NCI-H82 treated with DMSO at 0.1 percent for 48 hours (cell line): ENCODE data around the gene PRKN.
"Not testable (repeated sequence)": the region's sequence is repeated elsewhere in the genome, so short reads cannot be mapped to it uniquely, and the experiment has no call there.

Experiments used
- DNase-seq: peaks from one replicate; lab custom pipeline; 2025; ENCODE audit not compliant: unreplicated experiment; lab: John Stamatoyannopoulos, UW

The PRKN gene

DNA sequence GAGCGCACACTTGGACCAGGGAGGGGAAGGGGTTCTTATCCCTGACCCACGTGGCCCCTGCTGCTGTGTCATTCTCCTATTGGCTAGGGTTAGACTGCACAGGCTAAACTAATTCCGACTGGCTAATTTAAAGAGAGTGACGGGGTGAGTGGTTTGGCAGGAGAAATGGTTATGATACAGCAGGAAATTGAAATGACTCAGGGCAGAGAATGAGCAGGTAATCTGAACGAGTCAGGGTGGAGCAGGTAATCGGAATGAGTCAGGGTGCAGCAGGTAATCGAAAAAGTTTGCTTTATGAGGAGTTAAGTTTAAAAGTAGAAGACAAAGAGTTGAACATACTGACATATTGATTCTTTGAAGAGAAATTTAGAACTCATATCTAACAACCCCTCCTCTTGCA lies 1417.8 kb downstream of the PRKN start:
- DNase-seq = not testable (repeated sequence)

DNA sequence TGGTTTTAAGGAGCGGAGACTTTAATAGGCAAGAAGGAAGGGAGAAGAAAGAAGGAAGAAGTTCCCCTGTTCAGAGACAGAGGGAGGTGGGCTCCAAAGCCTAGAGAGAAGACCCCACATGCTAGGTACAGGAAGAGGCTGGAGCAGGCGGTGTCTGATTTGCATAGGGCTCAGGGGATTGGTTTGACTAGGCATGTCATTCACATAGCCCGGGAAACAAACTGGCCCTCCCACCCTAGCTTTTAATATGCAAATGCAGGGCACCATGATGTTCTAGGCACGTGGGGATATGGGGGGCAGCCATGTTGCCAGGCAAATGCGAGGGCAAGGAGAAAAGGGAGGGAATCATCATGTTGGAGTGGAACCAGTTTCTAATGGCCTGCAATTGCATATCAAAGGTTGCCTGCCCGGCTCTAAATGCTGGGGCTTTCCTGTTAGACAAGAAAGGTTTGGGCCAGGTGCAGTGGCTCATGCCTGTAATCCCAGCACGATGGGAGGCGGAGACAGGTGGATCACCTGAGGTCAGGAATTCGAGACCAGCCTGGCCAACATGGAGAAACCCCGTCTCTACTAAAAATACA lies 1419.4 kb downstream of the PRKN start:
- DNase-seq = no peak

DNA sequence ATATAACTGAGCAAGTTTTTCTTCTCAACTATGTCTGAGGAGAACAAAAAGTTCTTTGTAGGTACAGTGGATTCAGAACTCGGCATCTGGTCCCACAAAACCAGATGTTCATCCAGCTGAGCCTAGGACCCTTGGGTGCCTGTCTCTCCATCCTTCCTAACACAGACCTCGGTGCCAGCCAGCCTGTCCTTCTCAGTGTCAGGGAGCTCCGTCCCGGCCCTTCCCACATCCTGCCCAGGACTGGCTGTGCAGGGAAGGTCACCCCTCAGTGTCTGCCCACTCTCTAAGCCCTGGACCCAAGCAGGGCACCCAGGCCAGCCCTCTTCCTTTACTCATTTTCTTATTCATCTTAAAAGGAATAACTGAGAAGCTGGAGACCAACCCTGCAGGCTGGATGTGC lies 1421.7 kb downstream of the PRKN start:
- no peak for DNase-seq

DNA sequence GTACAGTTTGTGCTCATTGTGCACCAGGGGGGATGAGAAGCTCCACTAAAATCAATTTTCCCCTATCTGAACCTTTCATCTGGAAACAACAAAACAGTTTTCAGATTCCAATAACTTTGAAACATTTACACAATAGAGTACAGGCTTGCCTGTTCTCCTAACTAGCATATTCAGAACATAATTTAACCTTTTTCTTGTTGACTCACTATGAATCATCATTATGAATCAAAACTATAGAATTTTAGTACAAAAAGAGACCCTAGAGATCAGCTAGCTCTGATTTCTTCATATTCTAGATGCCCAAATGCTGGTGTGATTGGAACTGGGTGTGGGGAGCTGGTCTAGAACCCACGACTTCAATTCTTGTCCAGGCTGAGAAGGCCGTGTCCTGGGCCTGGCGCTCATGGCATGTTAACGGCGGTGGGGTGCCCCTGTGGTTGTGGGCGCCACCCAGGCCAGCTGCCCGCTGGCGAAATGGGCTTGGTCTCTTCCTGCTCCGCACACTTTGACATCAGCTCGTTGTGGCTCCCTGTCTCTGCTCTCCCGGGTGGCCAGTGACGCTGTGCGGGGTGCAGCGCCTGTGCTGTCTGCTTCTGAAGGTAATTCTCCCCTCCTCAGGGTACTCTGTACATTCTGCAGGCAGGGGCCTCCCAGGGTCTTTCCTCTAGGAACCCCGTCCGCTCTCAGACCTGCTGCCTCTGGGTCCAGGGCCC lies 1423.8 kb downstream of the PRKN start:
- no peak for DNase-seq

DNA sequence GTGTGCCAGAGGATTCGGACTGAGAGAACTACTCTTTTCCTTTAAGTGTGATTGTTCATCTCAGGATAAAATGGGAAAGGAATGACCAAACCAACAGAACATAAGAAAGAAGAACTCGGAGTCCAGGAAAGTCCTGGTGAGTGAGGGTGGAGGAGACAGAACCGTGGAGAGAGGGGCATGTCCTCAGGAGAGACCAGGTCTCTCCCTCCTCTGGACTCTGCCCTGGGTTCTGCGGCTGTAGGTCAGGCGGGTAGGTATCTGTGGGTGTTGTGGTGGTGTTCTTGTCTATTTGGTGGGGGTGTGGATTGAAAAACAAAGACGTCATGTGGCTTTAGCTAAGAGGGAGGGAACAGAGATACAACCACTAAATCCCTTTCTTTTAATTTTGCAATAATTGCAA lies 1424.6 kb downstream of the PRKN start:
- DNase-seq = no peak

DNA sequence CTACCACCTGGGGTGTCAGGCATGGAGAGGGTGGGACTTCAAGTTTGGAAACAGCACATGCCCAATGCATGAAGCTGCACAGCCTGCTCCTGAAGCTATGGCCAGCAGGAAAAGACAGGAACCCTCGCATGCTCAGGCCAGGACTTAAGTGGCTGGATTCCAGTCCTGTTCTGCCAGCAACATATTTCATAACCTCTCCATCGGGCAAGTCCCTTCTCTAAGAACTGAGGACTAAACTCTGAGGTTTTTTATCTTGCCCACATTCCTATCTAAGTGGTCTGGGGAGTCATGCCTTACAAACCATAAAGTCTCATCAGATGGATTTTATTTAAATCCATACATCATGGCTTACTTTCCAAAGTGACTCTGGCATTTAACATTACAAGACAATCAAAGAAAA lies 1426.2 kb downstream of the PRKN start:
- no peak for DNase-seq

DNA sequence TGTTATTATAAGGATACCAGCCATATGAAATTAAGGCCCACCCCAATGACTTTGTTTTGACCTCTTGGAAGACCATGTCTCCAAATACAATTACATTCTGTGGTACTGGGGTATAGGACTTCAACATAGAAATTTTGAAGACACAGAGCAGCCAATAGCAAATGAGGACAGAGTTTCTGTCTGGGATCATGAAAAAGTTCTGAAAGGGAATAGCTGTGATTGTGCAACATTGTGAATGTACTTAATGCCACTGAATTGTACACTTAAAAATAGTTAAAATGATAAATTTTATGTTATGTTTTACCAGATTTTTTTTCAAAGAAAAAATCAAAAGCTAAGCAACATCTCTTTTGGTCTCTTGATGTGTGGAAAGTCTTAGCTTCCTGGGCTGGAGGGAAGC lies 1426.7 kb downstream of the PRKN start:
- DNase-seq = no peak

DNA sequence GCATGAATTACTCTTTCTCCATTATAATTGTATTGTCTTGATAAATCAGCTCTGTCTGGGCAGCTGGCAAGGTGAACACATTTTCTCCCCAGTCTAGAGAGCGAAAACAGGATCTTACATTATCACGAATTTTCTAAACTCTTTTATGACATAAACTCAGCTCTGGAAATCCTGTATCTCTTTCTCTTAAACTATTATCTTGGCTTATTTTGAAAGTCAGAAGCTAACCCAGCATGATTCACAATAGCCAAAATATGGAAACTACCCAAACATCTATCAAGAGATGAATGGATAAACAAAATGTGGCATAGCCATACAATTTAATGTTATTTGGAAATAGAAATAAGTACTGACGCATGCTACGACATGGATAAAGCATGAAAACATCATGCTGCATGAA lies 1427.8 kb downstream of the PRKN start:
- no peak for DNase-seq
